ENCODE data around the gene GDNF.

GDNF gene

GRCh38 chr5:37774912-37775483 is 64.8 kb downstream of the GDNF start:
- DNase-seq = no peak

GRCh38 chr5:37773809-37774208 is 66.0 kb downstream of the GDNF start:
- DNase-seq = no peak

GRCh38 chr5:37772255-37772654 is 67.6 kb downstream of the GDNF start:
- no peak for DNase-seq

GRCh38 chr5:37771731-37772130 is 68.1 kb downstream of the GDNF start:
- DNase-seq = no peak

DNA sequence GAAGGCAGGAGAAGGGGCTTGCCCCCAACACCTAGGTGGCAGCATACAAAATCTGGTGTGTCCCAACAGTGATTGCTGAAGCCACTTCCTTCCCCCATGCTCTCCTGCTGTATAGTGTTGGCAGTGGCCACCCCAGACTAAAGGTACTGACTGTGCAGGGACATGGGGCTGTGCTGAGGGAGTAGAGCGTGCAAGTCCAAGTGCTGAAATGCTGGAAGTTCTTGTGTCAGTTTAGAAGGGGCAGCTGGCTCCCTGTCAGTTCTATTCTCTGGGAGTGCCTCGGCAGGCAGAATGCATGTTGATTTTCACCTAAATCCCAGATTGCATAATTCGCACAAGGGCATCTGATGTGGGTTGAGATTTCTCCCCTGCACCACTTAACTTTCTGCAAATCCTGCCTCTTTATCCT is 68.6 kb downstream of the GDNF start:
- DNase-seq = no peak

GRCh38 chr5:37770786-37771185 is 69.1 kb downstream of the GDNF start:
- DNase-seq = no peak

DNA sequence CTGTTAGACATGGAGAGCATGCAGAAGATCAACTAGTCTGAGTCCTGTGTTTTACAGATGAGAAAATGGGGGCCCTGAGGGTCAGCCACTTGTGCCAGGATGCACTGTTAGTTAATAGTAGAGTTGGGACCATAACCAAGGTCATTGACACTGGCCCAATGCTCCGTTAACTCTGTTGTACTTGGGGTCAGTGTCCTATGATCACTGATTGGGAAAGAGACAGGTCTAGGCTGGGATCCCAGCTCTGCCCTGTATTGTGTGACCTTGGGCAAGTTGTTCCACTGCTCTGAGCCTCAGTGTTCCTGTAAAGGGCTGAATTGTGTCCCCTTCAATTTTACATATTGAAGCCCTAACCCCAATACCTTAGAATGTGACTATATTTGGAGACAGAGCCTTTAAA is 70.0 kb downstream of the GDNF start:
- DNase-seq = no peak

GRCh38 chr5:37769108-37769507 is 70.7 kb downstream of the GDNF start:
- no peak for DNase-seq

DNA sequence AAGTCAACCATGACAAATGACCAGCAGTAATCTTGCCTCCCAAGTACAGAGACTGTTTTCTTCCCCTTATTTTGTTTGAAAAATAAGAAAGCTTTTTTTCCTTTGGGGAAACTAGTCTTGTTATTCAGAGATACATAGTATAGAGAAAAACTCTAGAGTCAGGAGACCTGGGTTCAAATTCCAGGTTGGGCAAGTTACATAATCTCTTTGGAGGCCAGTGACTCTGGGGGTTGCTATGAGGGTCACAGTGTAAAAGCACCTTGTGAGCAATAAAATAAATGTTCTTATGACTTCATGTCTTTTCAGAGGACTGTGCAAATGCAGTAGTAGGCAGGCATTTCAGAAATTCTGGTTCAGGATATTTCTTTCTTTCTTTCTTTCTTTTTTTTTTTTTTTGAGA is 71.5 kb downstream of the GDNF start:
- no peak for DNase-seq

- no peak for DNase-seq
These were observed 71.9 kb downstream of the GDNF start for GRCh38 chr5:37767961-37768360.

DNA sequence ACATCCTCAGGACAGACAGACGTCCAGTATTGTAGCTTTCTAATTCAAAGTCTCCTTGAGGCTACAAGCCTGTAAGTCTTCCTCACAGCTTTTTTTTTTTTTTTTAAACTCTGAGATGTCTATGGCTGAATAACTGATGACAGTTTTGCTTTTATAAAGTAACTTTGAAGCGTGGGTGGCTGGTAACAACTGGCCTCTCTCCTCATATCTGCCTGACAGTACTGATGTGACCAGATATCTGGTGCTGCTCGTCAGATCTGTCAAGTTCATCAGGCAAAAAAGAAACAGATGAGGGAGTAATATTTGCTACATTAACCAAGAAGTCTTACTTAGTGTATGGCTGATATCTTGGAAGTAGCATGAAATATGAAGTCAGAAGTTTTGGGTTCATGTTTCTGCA is 72.6 kb downstream of the GDNF start:
- DNase-seq = no peak
